ENCODE measurements around the gene C9orf50. TPM values are rescaled to one million over a fixed set of nuclear protein-coding genes. Genes with fewer than 3 reads are reported as not detected.

The C9orf50 gene
- total RNA-seq, 3 donors from 2014 or later (not counting 1 experiment from before 2014, with no cell fraction given) = not detected

- Histone ChIP-seq H3K36me3 (ENCODE audit: control insufficient read depth, insufficient read depth, low read length) (no peaks in the 10 kb centered on the region), H3K27me3 (ENCODE audit: control insufficient read depth, insufficient read depth, low read length) (peaks cover 23% of the 10 kb centered on the region), H3K9me3 (ENCODE audit: control insufficient read depth, insufficient read depth, low read length) (no peaks in the 10 kb centered on the region), H3K4me1 (ENCODE audit: control insufficient read depth, insufficient read depth, low read length) (peaks cover 27% of the 10 kb centered on the region), H3K27ac (ENCODE audit: low read length) (no peak overlapping the region), H3K4me3 (ENCODE audit: low read length) (no peak overlapping the region)
- intact Hi-C loops (cut with micrococcal nuclease) = no loop called here
- TF ChIP-seq CTCF (IDR thresholded peaks at IDR 0.05) = no peak
- H3K36me3 Mint-ChIP-seq = no peaks in the 10 kb centered on the region
- ATAC-seq (no peak), DNase-seq (no peak)
- WGBS (ENCODE audit: insufficient coverage) = 89% methylated on average over 10 of the region's 10 CpGs
- H3K4me3 Mint-ChIP-seq = no peak overlapping the region
- H3K27ac Mint-ChIP-seq = no peak overlapping the region
- no peaks in the 10 kb centered on the region for H3K9me3 Mint-ChIP-seq
- H3K27me3 Mint-ChIP-seq (ENCODE audit: low read depth in 2 of 2) = peaks cover 8 to 29% of the 10 kb centered on the region in 2 donors
- peaks cover 7 to 18% of the 10 kb centered on the region in 2 donors for H3K4me1 Mint-ChIP-seq
These were observed 53.6 kb downstream of the C9orf50 start for GRCh38 chr9:129567329-129567728.

GRCh38 chr9:129566563-129567266 is 54.2 kb downstream of the C9orf50 start:
- peaks cover 8 to 29% of the 10 kb centered on the region in 2 donors for H3K27me3 Mint-ChIP-seq (ENCODE audit: low read depth in 2 of 2)
- H3K9me3 Mint-ChIP-seq = no peaks in the 10 kb centered on the region
- peaks cover 7 to 18% of the 10 kb centered on the region in 2 donors for H3K4me1 Mint-ChIP-seq
- WGBS (ENCODE audit: insufficient coverage) = 92% methylated on average over 25 of the region's 25 CpGs
- intact Hi-C loops (cut with micrococcal nuclease) = no loop called here
- peaks cover 23% of the 10 kb centered on the region for H3K27me3 ChIP-seq (ENCODE audit: control insufficient read depth, insufficient read depth, low read length)
- H3K27ac Mint-ChIP-seq = no peak overlapping the region
- no peak overlapping the region for H3K4me3 ChIP-seq (ENCODE audit: low read length)
- no peaks in the 10 kb centered on the region for H3K36me3 Mint-ChIP-seq
- H3K9me3 ChIP-seq (ENCODE audit: control insufficient read depth, insufficient read depth, low read length) = no peaks in the 10 kb centered on the region
- DNase-seq = no peak
- peaks cover 27% of the 10 kb centered on the region for H3K4me1 ChIP-seq (ENCODE audit: control insufficient read depth, insufficient read depth, low read length)
- no peak for ATAC-seq
- no peaks in the 10 kb centered on the region for H3K36me3 ChIP-seq (ENCODE audit: control insufficient read depth, insufficient read depth, low read length)
- H3K4me3 Mint-ChIP-seq = no peak overlapping the region
- no peak for TF ChIP-seq CTCF (IDR thresholded peaks at IDR 0.05)
- H3K27ac ChIP-seq (ENCODE audit: low read length) = no peak overlapping the region

GRCh38 chr9:129562917-129563316 is 58.0 kb downstream of the C9orf50 start:
- peaks cover 2% of the 10 kb centered on the region for H3K27me3 ChIP-seq (ENCODE audit: control insufficient read depth, insufficient read depth, low read length)
- WGBS (ENCODE audit: insufficient coverage) = 91% methylated on average over 8 of the region's 8 CpGs
- DNase-seq (no peak), ATAC-seq (no peak)
- no peaks in the 10 kb centered on the region for H3K9me3 ChIP-seq (ENCODE audit: control insufficient read depth, insufficient read depth, low read length)
- H3K4me3 Mint-ChIP-seq = no peak overlapping the region
- peaks cover 0 to 1% of the 10 kb centered on the region in 2 donors for H3K4me1 Mint-ChIP-seq
- H3K27ac ChIP-seq (ENCODE audit: low read length) = no peak overlapping the region
- H3K36me3 Mint-ChIP-seq = no peaks in the 10 kb centered on the region
- no peak overlapping the region for H3K4me3 ChIP-seq (ENCODE audit: low read length)
- H3K36me3 ChIP-seq (ENCODE audit: control insufficient read depth, insufficient read depth, low read length) = no peaks in the 10 kb centered on the region
- no peaks in the 10 kb centered on the region for H3K9me3 Mint-ChIP-seq
- peaks cover 0 to 11% of the 10 kb centered on the region in 2 donors for H3K27me3 Mint-ChIP-seq (ENCODE audit: low read depth in 2 of 2)
- no peak overlapping the region for H3K27ac Mint-ChIP-seq
- intact Hi-C loops (cut with micrococcal nuclease) = no loop called here
- peaks cover 2% of the 10 kb centered on the region for H3K4me1 ChIP-seq (ENCODE audit: control insufficient read depth, insufficient read depth, low read length)
- TF ChIP-seq CTCF (IDR thresholded peaks at IDR 0.05) = no peak

GRCh38 chr9:129562514-129562913 is 58.4 kb downstream of the C9orf50 start:
- Mint-ChIP-seq H3K36me3 (no peaks in the 10 kb centered on the region), H3K4me1 (no peaks in the 10 kb centered on the region), H3K27ac (no peak overlapping the region), H3K27me3 (ENCODE audit: low read depth in 2 of 2) (peaks cover 0 to 8% of the 10 kb centered on the region in 2 donors), H3K4me3 (no peak overlapping the region), H3K9me3 (no peaks in the 10 kb centered on the region)
- intact Hi-C loops (cut with micrococcal nuclease) = no loop called here
- TF ChIP-seq CTCF (IDR thresholded peaks at IDR 0.05) = no peak
- ATAC-seq (no peak), DNase-seq (no peak)
- H3K27me3 ChIP-seq (ENCODE audit: control insufficient read depth, insufficient read depth, low read length) = no peaks in the 10 kb centered on the region
- no peaks in the 10 kb centered on the region for H3K9me3 ChIP-seq (ENCODE audit: control insufficient read depth, insufficient read depth, low read length)
- no peak overlapping the region for H3K4me3 ChIP-seq (ENCODE audit: low read length)
- no peak overlapping the region for H3K27ac ChIP-seq (ENCODE audit: low read length)
- H3K36me3 ChIP-seq (ENCODE audit: control insufficient read depth, insufficient read depth, low read length) = no peaks in the 10 kb centered on the region
- WGBS (ENCODE audit: insufficient coverage) = 86% methylated on average over 12 of the region's 12 CpGs
- H3K4me1 ChIP-seq (ENCODE audit: control insufficient read depth, insufficient read depth, low read length) = no peaks in the 10 kb centered on the region
